Ureter (tissue), 1 donor: Measurements from ENCODE around the gene PRL. TPM values are rescaled to one million over a fixed set of nuclear protein-coding genes. Genes with fewer than 3 reads are reported as not detected.

ENCODE experiments used
- DNase-seq: peaks from one replicate; pipeline ENCODE4 v3.0.0-alpha.2; 2020; ENCODE audit warnings: low spot score
- total RNA-seq: library from RNA; stranded (reverse); gene quantifications from one replicate; pipeline ENCODE4 v1.2.4, GENCODE V29; 2023
- donor health status: DM: yes; HTN: yes; CAD: no.

The PRL gene
- total RNA-seq = not detected

DNA sequence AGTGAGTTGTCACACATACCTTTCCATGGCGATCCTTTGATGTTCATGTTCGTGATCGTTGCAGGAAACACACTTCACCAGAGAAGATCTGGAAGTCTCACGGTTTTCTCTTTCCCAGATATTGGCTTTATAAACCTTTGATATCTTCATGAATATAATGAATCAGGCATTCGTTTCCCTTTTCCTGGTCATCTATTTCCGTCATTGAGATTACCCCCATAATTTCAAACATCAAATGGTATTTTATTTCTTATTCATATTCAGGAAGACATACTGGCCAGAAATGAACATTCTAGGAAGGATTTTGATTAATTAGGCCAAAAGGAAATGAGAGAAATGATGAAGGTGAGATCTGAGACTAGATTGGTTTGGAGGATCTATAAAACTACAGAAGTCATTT, at the start of gene PRL:
Gene PRL (minus strand): TSS at position 101 of the 400 bp plus-strand sequence. CDS start 54 bp downstream, at position 47.
- no peak for DNase-seq

DNA sequence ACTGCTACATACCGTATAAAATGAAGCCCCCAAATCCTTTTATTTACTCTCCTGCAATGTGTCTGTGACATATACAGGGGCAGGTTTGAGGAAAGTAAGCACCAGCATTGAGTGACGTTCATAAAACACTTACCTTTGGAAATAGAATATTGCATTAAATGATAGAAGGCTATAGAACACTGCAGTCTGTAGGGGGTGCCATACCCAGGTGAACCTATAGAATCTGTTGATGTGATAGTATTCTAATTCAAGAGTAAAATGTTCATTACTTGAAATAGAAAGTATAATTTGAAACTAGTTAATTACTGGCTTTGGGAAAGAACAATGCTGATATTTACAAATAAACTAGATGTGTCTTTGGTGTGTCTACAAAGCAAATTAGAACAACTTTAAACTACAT, 47.0 kb upstream of the PRL start:
- DNase-seq = no peak

DNA sequence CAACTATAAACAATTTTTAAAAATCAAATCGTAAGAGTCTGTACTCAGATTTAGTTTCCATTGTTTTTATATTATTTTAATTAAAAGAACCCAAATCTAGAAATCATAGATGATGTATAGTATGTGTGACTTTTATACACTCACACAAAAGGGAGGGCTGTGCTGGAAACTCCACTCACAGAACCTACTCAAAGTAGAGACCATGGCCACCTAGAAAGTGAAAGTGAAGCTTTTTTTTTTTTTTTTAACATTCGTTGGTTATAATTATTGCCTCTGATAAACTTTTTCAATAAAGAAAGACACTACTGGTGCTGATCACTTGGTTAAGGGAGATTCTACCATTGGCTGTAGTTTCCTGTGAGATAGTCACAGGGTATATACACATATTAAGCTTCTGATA, 37.9 kb upstream of the PRL start:
- DNase-seq = no peak

DNA sequence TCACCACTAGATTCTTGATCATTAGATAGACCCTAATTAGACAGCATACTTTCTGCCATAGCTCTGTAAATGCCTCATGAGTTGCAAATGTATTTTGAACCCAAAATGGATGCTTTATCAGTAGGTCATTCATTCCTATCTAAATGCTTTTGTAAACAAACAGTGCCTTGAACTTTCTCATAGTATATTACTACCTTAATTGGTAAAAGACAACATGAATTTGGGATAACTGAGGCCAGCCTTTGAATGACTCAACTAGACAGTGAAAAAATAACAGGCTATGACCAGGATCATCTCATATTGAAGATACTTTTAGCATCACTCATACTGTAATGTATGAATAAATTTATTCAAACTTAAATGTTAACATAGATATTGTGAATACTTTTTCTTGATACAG, 37.0 kb upstream of the PRL start:
- no peak for DNase-seq

DNA sequence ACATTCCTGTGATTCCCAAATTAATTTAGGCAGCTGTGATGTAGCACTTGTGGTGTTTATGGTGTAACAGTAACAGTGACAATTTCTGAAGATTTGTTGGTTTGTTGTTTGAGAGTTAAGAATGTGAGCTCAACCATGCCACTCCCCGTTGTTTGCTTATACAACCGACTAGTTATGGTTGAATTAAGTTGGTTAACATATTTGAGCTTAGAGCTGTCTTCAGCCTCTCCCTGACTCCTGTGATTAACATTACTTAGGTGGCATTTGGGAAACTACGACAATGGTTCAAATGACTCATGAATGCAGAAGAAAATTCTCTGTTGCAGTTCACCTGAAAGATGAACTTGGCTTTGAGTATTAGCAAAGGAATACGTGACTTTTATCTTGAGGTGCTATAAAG, 35.9 kb upstream of the PRL start:
- no peak for DNase-seq

DNA sequence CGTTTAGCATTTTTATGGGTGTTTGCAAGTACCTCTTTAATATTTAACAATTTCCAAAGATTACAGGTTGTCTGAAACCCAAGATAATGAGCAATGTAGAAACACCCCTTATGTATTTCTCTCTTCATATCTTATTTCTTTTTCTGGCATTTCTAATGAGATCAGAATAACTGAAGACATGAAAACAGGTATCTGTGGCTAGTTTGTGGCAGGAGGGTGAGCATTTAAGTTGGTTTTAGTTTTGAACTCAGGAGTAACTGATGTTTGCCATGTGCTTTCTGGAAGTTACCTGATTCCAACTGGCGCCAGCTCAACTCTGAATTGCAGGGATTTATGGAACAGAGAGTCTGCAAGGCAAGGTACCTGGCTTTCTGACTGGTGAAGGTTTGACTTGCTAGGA, 35.4 kb upstream of the PRL start:
- DNase-seq = no peak

DNA sequence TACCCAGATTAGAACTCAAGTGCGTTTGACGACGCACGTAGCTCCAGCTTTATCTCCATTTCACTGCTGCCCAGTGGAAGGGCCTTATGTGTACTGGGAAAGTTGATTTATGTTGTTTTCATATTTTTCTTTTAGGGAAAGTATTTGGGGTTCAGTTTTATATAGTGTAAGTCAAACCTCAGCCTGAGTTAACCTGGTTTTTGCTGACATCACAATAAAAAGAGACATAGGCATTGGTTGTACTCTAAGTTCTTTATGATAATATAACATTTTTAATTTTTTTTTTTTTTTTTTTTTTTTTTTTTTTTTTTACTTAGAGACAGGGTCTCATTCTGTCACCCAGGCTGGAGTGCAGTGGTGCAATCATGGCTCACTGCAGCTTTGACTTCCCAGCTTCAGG, 34.1 kb upstream of the PRL start:
- no peak for DNase-seq

DNA sequence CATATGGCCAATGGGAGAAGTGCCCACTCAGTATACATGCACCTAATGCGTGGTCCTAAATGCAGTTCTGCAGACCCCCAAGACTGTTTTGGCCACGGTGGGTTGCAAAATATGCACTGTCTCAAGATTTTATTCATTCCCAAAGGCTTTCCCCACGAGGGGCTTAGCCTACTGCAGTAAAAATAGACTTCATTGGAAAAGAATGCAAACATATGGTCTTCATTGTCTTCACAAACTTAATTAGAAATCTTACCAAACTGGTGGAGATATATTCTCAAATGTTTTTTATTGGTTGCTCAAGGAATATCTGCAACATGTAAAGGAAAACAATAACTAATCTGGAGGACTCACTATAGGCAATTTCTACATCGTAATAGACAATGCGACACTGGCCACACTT, 31.6 kb upstream of the PRL start:
- DNase-seq = no peak

DNA sequence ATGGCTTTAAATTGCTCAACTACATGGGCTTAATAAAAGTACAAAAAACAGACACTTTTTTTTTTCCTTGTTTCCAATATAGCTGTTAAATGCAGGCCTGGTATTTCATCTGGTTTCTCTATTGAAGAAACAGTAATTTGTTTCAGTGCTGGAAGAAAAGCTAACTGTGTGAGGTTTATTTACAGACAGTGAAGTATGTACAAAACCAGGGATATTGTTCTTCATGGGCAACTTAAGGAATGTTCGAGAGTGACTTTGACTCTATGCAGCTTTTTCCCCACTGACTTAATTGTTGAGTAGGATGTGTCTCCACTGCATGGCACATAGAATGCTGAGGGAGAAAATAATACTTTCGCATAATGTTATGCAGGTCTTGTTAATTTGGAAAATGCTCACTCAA, 31.0 kb upstream of the PRL start:
- DNase-seq = no peak

DNA sequence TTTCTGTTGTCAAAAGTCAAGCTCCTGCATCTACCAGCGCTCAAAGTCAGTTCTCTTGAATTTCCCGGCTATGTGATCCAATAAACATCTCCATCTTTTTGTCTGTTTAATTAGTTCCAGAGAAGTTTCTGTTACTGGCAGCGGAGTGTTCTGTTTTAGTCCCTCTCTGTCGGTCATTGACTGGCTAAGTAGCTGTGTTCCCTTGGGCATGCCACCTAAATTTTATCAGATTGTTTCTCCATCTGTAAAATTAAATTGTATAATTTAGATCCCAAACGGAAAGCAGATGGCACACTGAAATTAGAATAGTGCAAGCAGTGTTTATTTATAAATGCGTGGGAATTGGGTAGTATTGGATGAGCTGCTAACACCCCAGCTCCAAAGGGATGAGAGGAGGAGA, 29.7 kb upstream of the PRL start:
- no peak for DNase-seq

DNA sequence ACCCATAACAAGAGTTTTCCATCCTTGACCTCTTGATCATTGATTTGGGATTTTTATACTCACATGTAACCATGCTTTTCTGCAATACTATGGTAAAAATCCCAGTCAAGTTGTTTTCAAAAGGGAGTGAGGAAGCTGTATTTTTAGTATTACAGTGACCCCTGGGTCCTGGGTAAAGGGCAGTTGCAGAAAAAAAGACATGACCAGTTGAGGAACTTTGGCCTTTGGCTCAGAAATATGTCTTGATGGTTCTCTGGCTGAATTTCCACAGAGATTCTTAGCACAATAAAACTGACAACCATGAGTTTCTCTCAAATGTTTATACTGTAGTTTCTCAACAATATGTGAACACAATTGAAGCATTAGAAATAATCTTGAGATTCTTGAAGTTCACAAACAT, 28.6 kb upstream of the PRL start:
- DNase-seq = no peak

DNA sequence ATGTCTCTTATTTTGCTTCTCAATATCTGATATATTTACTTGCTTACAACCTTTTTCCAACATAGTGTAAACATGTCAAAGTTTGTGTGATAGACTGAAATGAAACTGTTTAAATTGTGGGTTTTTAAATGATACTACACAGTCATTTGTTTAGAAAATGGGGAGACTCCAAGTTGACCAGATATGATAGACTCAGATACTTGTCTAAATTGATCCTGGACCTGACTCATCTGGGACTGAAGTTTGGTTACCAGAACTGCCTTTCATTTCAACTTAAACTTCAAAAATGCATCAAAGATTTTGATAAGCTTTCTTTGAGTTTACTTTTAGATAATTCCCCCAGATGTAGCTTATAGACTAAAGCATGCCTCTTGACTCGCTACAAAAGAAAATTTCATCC, 27.0 kb upstream of the PRL start:
- DNase-seq = no peak

DNA sequence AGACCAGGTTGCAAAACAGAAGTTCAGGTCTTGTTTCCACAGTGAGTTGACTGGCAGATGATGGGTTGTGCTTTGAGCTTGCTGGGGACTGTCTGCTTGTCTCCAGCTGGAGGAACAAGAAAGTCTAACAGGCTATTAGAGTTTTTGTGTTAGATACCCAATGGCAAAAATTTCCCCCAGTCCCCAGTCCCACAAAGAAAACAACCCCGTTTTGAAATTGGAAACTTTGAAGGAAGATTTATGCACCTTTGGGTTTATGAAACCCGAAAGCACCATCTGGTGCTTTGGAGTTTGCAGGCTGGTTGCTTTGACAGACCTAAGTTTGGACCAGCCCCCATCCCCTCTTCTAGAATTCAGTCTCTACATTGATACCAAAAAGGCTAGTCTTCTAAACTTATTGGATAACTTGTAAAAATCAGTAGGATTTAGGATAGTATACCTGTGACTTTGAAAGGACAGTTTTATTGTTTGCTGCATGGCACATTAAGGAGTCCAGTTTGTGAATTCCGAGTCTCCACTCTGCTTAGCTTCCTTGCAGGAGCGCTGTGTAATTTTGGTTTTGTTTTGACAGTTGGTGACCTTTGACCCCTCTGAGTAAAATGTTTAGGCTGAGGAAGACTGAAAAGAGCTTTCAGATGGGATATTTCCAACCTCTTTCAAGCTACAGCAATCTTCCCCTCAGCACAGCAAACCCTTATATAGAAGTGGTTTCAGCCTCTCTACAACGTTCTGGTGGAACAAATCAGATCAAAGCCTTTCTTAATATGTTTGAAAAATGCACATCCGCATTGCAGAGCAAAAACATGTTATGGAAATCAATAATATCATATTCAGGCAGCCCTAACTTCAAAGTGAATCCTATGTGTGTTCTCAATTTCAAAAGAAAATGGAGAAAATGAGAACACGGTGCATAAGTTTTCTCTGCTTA, 25.5 kb upstream of the PRL start:
- no peak for DNase-seq

DNA sequence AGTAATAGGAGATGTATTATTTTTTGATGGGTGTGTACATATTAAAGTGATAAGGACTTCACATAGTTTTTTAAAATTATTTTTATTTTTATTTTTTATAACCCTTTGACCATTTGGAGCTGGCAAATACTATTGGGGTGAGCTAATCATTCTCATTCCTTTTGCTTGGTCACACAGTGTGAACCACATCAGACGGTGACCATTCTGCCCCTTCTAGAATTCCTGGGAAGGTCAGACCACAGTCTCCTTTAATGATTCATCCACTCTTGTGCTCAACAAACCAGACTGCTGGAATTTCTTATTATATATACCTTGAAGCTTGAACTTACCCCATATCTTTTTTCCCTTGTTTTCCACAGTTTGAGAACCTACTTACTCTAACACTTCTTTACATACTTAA, 23.9 kb upstream of the PRL start:
- no peak for DNase-seq

DNA sequence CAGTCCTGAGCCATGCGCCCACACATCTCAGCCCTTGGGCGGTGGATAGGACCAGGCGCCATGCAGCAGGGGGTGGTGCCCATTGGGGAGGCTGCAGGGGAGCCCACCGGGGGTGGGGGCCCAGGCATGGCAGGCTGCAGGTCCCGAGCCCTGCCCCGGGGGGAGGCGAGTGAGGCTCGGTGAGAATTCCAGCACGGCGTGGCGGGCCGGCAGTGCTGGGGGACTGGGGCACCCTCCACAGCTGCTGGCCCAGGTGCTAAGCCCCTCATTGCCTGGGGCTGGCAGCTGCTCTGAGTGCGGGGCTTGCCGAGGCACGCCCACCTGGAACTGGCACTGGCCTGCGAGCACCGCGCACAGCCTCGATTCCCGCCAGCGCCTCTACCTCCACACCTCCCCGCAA, 21.6 kb upstream of the PRL start:
- DNase-seq = no peak

DNA sequence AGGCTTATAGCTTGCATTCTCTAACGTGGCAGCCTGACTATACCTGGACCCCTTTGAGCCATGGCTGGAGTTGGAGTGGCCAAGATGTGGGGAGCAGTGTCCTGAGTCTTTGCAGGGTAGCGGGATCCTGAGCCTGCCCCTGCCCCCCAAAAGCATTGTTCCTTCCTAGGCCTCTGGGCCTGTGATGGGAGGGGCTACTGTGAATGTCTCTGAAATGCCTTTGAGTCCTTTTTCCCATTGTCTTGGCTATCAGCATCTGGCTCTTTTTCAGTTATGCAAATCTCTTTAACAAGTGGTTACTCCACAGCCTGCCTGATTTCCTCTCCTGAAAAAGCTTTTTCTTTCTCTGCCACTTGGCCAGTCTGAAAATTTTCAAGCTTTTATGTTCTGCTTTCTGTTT, 17.0 kb upstream of the PRL start:
- DNase-seq = no peak

DNA sequence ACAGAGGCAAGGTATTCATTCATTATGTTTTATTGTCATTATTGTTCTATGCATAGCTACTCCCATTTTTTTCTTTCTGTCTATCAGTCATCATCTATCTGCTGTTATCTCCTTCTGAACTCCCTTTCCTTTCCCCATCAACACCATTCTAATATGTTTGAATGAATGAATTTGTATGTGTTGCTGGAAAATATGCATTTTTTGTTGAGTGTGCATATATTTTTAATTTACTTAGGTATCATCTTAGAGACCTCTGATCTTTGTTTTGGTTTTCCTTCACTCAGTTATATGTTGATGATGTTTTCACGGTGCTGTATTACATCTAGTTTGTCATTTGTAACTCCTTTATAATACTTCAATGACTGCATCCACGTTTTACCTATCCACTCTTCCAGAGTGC, 12.1 kb upstream of the PRL start:
- no peak for DNase-seq

DNA sequence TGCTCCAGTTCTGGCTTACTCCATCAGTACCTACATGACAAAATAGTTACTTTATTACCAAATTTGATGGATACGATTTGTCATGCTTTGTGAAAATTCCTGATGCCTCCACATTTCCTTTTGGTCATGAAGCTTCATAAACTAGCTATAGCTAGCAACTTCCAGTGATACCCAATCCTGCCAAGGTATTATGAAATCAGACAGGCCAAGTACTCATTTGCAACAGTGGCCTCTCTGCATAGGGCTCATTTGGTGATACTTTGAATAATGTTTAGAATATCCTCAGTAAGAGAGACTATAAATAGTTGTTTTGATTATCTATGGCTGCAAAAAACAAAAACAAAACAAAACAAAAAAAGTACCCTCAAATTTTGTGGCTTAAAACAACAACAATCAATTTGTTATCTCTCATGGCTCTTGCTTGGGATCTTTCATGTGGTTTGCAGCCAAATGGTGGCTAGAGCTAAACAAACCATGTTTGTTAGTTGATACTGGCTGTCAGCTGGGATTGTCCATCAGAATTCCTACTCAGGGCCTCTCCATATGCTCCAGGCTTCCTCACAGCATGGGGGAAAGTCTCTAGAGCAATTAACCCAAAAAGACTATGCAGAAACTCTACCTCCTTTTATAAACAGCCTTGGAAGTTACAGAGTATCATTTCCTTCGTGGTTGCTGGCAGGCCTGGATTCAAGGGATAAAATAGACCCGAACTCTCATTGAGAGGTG, 10.1 kb upstream of the PRL start:
- no peak for DNase-seq

DNA sequence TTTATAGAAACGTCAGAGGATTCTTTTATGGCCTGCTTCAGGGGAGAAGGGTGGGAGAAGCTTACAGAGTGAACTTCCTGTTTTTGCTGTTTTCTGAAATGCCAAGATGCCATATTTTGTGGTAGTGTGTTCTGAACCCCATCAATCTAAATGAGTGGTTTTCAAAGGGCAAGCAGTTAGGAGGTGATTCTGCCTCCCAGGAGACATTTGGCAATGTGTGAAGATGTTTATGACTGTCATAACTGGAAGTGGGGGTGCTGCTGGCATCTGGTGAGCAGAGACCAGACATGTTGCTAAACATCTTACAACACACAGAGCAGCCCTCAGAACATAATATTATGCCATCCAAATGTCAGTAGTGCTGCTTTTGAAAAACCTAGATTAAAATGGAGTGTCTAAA, 6.0 kb upstream of the PRL start:
- no peak for DNase-seq

DNA sequence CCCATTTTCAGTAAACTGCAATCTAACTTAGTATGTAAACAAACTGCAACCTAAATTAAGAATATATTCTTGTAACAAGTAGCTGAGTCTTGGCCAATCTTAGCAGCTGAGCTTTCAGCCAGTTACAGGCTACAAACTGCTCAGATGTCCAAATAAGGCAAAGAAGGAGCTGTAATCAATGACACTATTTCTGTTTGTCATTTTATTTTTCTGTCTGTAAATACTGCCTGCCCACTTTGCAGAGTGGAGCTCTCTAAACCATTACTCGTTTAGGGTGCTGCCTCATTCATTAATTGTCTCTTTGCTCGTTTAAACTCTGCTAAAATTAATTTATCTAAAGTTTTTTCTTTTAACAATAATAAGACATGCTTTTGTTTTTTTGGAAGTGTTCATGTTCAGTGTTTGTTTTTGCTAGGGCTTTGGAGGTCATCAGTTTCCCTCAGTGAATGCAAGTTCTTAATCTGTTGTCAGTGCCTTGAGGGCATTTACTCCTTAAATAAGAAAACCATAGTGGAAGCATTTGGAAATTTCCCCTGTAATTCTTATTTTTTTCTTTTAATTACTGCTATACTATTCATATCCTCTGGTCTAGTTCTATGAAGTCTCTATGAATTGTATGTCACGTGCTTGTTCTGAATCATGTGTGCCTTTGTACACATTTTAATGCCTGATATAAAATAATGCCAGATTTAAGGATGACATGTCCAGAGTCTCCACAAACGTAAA, 3.6 kb upstream of the PRL start:
- no peak for DNase-seq

DNA sequence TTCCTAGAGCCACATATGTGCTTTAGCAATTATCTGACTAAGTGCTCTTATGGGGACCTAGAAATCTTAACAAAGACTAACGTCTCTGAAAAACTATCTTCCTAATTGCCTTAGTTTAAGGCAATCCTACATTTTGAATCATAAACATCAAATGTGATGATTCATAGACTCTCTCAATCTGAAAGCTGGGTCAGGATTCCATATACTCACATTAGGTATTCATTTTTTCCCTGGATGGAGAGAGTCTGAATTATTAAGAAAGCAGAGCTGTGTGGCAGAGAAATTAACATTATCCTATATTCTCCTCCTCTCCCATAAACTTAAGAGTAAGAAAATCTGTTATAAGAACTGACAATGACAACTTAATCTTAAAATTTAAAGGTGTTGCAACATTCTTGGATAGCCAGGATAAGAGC, 1.6 kb upstream of the PRL start:
- DNase-seq = no peak

DNA sequence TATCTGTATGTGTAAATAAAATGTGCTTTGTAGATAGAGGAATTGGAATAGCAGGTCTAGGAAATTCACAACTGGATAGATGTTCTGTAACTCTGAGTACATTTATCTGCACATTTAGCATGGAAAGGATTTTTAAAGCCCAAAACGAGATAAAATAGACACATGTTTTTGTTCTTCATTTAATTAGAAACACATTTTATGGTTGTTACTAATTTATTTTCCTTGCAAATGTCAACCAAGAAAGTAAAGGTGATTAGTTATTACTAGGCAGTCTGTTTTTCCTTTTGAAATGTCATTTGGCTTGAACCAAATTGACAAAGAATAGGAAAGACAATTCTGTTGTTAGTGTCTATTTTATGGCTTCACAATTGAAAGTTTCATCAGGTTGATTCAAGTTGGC, 769 bp downstream of the PRL start:
- no peak for DNase-seq

DNA sequence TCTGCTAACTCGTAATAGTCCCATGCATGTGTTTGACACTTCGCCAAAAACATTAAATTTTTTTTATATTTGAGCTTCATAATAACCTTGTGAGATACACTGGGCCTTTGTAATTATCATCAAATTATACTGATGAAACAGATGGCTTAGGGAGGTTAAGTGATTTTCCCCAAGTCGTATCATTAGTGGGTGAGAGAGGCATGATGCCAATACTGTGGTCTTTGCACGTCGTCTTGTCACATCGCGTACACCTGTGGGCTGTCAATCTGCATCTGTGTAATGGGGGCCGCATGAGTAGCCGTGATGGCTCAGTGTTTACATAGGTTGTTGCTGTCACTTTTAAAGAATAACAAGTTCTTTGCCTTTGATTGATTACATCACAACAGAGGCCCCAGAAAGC, 1.7 kb downstream of the PRL start:
- DNase-seq = no peak
